Activated CD4-positive, CD25-positive, alpha-beta regulatory T cell treated with anti-CD3 and anti-CD28 coated beads, Interleukin-2, amount 50 U/mL, for 72 hours (primary cell): ENCODE measurements around the gene SMAD6.
A peak's percentile ranks its signal among the peaks of the same experiment; 100 is the strongest.
"Not testable (repeated sequence)": the region's sequence is repeated elsewhere in the genome, so short reads cannot be mapped to it uniquely, and the experiment has no call there.

ENCODE experiments used
- DNase-seq: peaks from one replicate; pipeline ENCODE4 v3.0.0; 2021

The SMAD6 gene

GRCh38 chr15:66677336-66677735 lies 24.7 kb upstream of the SMAD6 start:
- DNase-seq = no peak

- DNase-seq = no peak
Measured at GRCh38 chr15:66679061-66679656, 22.9 kb upstream of the SMAD6 start.

DNA sequence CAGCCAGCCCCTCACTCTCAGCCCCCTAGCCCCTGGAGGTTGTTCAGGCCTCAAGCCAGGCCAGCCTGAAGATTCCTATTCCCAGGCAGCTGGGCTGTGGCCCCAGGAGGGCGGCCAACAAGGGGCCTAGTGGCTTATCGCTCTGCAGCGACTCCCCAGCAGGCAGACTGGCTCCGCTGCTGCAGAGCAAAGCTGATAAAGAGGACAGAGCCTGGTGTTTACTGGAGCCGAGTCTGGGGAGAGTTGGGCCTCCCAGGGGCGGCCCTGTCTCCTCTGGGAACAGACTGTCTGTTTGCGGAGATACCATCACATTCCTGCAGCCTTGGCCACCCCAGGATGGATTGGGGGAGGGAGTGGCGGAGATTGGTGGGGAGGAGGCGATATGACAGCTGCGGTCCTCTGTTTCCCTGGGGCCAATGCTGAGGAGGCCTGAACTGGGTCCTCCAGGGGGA lies 22.4 kb upstream of the SMAD6 start:
- DNase-seq = no peak

GRCh38 chr15:66680502-66680901 lies 21.5 kb upstream of the SMAD6 start:
- DNase-seq = no peak

DNA sequence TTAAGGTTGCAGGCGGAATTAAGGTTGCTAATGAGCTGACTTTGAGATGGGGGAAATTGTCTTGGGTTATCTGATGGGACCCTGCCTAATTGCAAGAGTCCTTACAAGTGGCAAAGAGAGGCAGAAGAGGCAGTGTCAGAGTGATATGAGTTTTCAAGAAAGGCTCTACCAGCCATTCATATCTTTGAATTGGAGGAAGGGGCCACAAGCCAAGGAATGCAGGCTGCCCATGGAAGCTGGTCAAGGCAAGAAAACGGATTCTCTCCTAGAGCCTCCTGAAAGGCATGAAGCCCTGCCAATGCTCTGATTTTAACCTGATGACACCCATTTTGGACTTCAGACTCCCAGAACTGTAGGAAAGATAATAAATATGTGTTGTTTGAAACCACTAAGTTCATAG lies 20.6 kb upstream of the SMAD6 start:
- no peak for DNase-seq

DNA sequence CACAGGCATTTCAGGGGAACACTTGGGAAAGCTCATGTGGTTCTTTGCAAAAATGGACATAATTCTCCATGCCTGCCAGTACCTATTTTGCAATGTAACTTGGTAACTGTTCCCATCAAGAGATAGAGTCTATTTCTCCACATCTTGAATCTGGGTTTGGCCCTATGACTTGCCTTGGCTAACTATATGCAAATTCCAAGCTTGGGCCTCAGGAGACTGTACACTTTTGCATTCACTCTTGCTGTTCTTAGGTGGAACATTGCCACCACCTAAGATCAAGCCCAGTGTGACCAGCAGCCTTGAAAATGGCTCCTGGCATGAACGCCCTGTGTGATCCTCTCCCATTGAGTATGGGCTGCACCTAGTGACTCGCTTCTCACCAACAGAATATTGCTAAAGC lies 19.8 kb upstream of the SMAD6 start:
- DNase-seq = no peak

- DNase-seq = no peak
Measured at GRCh38 chr15:66682865-66683264, 19.2 kb upstream of the SMAD6 start.

GRCh38 chr15:66684136-66684681 lies 17.8 kb upstream of the SMAD6 start:
- no peak for DNase-seq

GRCh38 chr15:66685638-66686150 lies 16.3 kb upstream of the SMAD6 start:
- no peak for DNase-seq

- not testable (repeated sequence) for DNase-seq
Measured at GRCh38 chr15:66690912-66691311, 11.1 kb upstream of the SMAD6 start.

GRCh38 chr15:66691727-66692126 lies 10.3 kb upstream of the SMAD6 start:
- DNase-seq = no peak

DNA sequence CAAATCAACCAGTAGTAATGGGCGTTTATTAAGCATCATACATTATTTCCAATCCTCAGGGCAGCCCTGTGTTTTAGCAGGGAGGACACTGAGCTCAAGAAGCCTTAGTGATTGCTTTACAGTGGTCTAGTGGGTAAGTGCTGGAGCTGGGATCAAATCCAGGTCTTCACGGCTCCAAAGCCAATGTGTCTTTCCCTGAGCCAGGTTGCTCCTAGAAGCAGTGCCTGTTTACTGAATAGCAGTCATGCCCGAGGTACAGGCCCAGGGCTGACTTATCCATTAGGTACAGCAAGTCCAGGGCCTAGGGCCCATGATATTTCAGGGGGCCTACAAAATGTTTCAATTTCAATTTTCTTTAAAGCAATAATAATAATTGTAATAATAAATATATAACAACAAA lies 9.6 kb upstream of the SMAD6 start:
- no peak for DNase-seq

DNA sequence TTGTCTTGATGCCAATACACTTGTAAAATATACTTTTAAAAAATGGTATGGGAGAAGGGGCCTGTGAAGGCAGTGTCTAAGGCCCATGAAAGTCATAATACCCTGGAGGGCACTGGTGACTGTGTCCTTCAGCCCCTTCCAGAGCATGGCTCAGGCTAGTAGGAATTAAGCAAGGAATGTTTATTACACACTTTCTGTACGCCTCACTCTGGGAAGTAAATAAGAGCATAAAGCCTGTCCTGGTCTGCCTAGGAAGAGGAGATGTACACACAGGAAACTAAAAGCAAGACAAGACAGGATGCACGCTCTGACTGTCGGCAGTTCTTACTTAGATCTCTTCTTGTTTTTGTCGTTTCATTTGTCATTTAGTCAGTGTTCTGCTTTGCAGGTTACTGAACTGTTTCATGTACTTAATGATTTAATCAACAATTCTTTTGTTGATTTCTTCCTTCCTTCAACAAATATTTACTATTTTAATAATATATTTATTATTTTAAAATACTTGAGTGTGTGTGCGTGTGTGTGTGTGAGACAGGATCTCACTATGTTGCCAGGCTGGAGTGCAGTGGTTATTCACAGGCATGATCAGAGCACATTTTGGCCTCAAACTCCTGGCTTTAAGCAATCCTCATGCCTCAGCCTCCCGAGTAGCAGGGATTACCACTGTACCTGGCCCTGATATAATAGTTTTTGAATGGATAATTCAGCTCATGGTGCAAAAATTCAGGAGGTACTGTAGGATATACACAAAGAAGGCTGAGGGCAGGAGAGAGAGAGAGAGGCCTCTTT lies 9.0 kb upstream of the SMAD6 start:
- no peak for DNase-seq

GRCh38 chr15:66696770-66697169 lies 5.3 kb upstream of the SMAD6 start:
- DNase-seq = no peak

DNA sequence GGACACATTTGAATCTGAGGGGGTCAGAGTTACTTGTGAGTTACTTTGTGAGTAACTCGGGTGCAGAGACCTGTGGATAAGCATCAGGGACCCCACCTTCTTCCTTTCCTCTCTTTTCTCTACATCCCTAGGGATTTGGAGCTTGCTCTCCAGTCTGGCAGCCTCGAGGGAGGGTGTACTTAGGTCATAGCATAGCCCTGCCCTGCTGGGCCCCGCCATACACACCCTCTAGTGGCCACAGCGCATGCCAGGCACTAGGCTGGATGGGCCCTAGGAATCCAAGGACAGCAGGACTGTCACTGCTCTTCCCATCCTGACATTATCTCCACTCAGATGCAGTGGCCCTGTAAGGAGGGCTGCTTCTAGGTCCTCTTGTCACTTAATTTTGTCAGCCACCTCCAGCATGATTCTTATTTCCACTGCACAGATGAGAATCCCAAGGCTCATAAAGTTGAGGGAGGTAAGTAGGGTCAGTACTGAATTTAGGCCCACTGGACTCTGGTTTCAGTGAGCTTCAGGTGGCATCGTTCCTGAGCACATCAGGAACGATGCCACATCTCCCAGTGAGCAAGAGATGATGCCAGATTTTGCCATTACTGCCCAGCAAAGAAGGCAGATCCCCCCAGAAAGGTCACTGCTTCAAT lies 3.6 kb upstream of the SMAD6 start:
- no peak for DNase-seq

DNA sequence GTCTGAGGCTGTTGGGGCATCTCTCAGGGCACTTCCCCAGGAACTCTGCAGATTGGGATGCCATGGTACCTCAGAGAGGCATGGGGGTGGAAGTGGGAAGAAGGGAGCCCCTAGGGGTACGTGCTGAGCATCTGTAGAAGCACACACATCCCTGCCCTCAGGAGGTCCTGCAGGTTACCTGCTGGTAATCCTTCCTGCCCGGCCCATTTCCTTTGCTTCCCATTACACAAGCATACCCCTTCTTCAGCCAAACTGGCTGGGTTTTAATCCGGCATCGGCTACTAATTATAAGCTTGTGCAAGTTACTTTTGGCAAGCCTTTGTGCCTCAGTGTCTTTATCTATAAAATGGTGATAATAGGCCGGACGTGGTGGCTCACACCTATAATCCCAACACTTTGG lies 3.1 kb upstream of the SMAD6 start:
- no peak for DNase-seq

DNA sequence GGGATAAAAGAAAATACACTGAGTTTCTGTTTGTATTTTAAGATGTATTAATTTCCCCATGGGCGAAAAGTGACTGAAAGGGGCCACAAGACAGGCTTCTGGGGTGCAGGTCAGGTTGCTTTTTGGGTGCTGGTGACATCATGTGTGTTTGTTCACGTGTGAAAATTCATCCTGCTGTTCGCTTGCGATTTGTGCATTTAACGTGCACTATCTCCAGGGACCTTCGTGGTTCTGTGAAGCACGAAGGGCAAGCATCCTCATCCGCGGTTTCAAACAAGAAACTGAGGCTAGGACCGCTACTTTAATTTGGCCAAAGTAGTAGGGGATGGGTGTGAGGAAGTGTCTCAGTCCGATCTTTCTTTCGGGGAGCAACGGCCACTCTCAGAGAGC lies 1.6 kb upstream of the SMAD6 start:
- DNase-seq = no peak

DNA sequence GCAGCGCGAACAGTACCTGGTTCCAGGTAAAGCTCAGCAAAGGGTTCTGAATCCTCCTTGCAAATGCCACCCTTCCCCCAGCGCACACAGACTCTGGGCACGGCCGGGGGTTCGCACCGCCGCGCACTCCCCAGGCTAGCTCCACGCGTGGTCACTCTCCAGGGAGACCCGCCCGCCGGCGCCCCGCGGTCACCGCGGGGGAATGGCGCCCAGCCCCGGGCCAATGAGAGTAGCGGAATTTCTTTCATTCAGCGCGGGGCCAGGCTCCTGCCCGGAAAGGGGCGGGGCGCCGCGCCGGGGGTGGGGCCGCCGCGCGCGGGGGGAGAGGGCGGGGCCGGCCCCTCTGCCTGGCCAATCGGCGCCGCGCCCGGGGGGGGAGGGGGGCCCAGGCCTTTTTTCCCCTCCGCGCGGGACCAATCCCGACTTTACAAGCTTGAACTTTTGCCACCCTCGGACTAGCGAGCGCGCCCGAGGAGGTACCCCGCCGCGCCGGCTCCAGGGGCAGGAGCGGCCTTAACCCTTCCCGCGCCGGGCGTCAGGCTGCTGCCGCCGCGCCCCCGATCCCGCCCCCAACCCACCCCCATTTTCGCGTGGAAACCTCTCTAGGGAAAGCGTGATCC lies 1.1 kb upstream of the SMAD6 start:
- peak; percentile 81 for DNase-seq

- DNase-seq = peak; percentile 44
Measured at GRCh38 chr15:66701422-66702034, 508 bp upstream of the SMAD6 start.

DNA sequence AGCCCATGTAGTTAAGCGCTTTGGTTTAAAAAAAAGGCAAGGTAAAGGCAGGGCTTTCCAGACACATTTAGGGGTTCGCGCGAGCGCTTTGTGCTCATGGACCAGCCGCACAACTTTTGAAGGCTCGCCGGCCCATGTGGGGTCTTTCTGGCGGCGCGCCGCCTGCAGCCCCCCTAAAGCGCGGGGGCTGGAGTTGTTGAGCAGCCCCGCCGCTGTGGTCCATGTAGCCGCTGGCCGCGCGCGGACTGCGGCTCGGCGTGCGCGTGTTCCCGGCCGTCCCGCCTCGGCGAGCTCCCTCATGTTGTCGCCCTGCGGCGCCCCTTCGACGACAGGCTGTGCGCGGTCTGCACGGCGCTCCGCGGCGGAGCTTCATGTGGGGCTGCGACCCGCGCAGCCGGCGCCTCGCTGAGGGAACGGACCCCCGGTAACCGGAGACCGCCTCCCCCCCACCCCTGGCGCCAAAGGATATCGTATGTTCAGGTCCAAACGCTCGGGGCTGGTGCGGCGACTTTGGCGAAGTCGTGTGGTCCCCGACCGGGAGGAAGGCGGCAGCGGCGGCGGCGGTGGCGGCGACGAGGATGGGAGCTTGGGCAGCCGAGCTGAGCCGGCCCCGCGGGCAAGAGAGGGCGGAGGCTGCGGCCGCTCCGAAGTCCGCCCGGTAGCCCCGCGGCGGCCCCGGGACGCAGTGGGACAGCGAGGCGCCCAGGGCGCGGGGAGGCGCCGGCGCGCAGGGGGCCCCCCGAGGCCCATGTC lies 927 bp downstream of the SMAD6 start:
- DNase-seq = no peak

DNA sequence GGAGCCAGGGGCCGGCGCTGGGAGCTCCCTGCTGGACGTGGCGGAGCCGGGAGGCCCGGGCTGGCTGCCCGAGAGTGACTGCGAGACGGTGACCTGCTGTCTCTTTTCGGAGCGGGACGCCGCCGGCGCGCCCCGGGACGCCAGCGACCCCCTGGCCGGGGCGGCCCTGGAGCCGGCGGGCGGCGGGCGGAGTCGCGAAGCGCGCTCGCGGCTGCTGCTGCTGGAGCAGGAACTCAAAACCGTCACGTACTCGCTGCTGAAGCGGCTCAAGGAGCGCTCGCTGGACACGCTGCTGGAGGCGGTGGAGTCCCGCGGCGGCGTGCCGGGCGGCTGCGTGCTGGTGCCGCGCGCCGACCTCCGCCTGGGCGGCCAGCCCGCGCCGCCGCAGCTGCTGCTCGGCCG lies 1.5 kb downstream of the SMAD6 start:
- no peak for DNase-seq
